ENCODE results near the gene GABBR1. TPM values are rescaled to one million over a fixed set of nuclear protein-coding genes. Genes with fewer than 3 reads are reported as not detected.

Gene GABBR1
- total and polyA plus RNA-seq, 2 of the 13 experiments (the other 11 are each of a cell fraction or from before 2014, with no cell fraction given), result 0.07 to 0.37 TPM

- no peak overlapping the region for H3K4me3 ChIP-seq (replicated peaks in 1 of 3; ENCODE audit: insufficient read depth in 1 of 3, low read depth in 2 of 3, low read length in 3 of 3)
- WGBS (ENCODE audit: low lambda C conversion rate), result 7% methylated on average over 11 of the region's 11 CpGs
- no peaks in the 10 kb centered on the region for H3K79me2 ChIP-seq (ENCODE audit: insufficient read depth, low read length)
- DNase-seq (ENCODE audit: low spot score) (no peak), FAIRE-seq (no peak), ATAC-seq (no peak)
- no peak overlapping the region for H3K27ac ChIP-seq (ENCODE audit: extremely low read length, insufficient read depth, low read length)
- no peak for TF ChIP-seq ZNF180 (CRISPR knock-in tag; IDR thresholded peaks at IDR 0.05; ENCODE audit: borderline replicate concordance, low read depth)
- no peak for TF ChIP-seq ARHGAP35 (CRISPR knock-in tag; IDR thresholded peaks at IDR 0.05; ENCODE audit: borderline replicate concordance)
- TF ChIP-seq ZFP91 (CRISPR knock-in tag; IDR thresholded peaks at IDR 0.05; ENCODE audit: borderline replicate concordance), result no peak
- TF ChIP-seq ZNF672 (CRISPR knock-in tag; IDR thresholded peaks at IDR 0.05), result no peak
- no peak for TF ChIP-seq ZNF570 (CRISPR knock-in tag; IDR thresholded peaks at IDR 0.05; ENCODE audit: borderline replicate concordance)
- H3K4me2 ChIP-seq (ENCODE audit: low read depth, low read length), result no peak overlapping the region
- no peaks in the 10 kb centered on the region for H3K36me3 ChIP-seq (replicated peaks in 1 of 2; ENCODE audit: control insufficient read depth in 1 of 2, insufficient read depth in 2 of 2, low read length in 2 of 2)
- H2AFZ ChIP-seq (ENCODE audit: low read length), result no peak overlapping the region
- peaks cover 0 to 14% of the 10 kb centered on the region in 2 experiments; a peak in 1 of 5 replicates for H3K27me3 ChIP-seq (ENCODE audit: control insufficient read depth in 1 of 2, insufficient read depth in 2 of 2, low read length in 2 of 2)
- CTCF ChIA-PET (ENCODE audit: low intra/inter-chr PET ratio, low total read pairs), result interaction anchor here (1.8 kb wide), 1 partner anchor 228 kb away, joined by 4 read pairs; the partner anchor contains the start of gene OR12D3
- in situ Hi-C loops (cut with HindIII; ENCODE audit: extremely low pct_ligation_motif_present, low pct_unique_long_range_greater_than_20kb), result no loop called here
- no peaks in the 10 kb centered on the region for H3K4me1 ChIP-seq (ENCODE audit: insufficient read depth, low read length)
- POLR2A ChIA-PET, result no interaction called here
- H4K20me1 ChIP-seq (ENCODE audit: insufficient read depth, low read length), result no peaks in the 10 kb centered on the region
- H3K9me3 ChIP-seq (ENCODE audit: low read length), result no peaks in the 10 kb centered on the region
- H3K9ac ChIP-seq (ENCODE audit: insufficient read depth, low read depth, low read length), result no peak overlapping the region
- no TSS peak for BruUV-seq (replicated peaks)
- intact Hi-C loops (cut with micrococcal nuclease; ENCODE audit: unreplicated experiment), result no loop called here
Observed at GRCh38 chr6:29603456-29603855, 29.5 kb downstream of the GABBR1 start.
